Bone marrow (tissue), 2 donors: ENCODE results near the gene OPN4.

Source experiments
- DNase-seq, 2 donors: peaks; one replicate each; lab custom pipeline; 2025; lab: John Stamatoyannopoulos, UW

Gene OPN4

GRCh38 chr10:86662186-86663045 is 8.1 kb downstream of the OPN4 start:
- DNase-seq = no peak

- no peak for DNase-seq
Measured at GRCh38 chr10:86663046-86663345, 8.6 kb downstream of the OPN4 start.

- no peak for DNase-seq
Measured at GRCh38 chr10:86663576-86664339, 9.4 kb downstream of the OPN4 start.

- no peak for DNase-seq
Measured at GRCh38 chr10:86664341-86665217, 10.2 kb downstream of the OPN4 start.

GRCh38 chr10:86665218-86665607 is 10.9 kb downstream of the OPN4 start:
- DNase-seq = no peak

GRCh38 chr10:86665868-86666267 is 11.5 kb downstream of the OPN4 start:
- DNase-seq = no peak

GRCh38 chr10:86666538-86666937 is 12.2 kb downstream of the OPN4 start:
- DNase-seq = no peak

- no peak for DNase-seq
Measured at GRCh38 chr10:86667421-86668181, 13.3 kb downstream of the OPN4 start.

GRCh38 chr10:86668297-86669165 is 14.2 kb downstream of the OPN4 start, which contains the start of gene LDB3:
Gene LDB3 (plus strand): TSS chr10:86668511. CDS start chr10:86668692, 181 bp downstream.
- DNase-seq = no peak

GRCh38 chr10:86670290-86670811 is 16.0 kb downstream of the OPN4 start:
- DNase-seq = no peak

GRCh38 chr10:86670876-86671275 is 16.5 kb downstream of the OPN4 start:
- DNase-seq = no peak

- no peak for DNase-seq
Measured at GRCh38 chr10:86671419-86671818, 17.1 kb downstream of the OPN4 start.

GRCh38 chr10:86671985-86672710 is 17.8 kb downstream of the OPN4 start:
- DNase-seq = no peak

- no peak for DNase-seq
Measured at GRCh38 chr10:86673216-86673826, 19.0 kb downstream of the OPN4 start.

- DNase-seq = no peak
Measured at GRCh38 chr10:86673827-86674581, 19.7 kb downstream of the OPN4 start.

GRCh38 chr10:86674912-86675311 is 20.6 kb downstream of the OPN4 start:
- no peak for DNase-seq

GRCh38 chr10:86677374-86677773 is 23.0 kb downstream of the OPN4 start:
- no peak for DNase-seq

- no peak for DNase-seq
Measured at GRCh38 chr10:86678999-86679792, 24.8 kb downstream of the OPN4 start.
